ENCODE data around the gene DOC2A. TPM values are rescaled to one million over a fixed set of nuclear protein-coding genes. Genes with fewer than 3 reads are reported as not detected.
"Not testable (repeated sequence)": the region's sequence is repeated elsewhere in the genome, so short reads cannot be mapped to it uniquely, and the experiment has no call there.

Gene DOC2A
- total and polyA plus RNA-seq, 10 of the 15 experiments (the other 5 are each of a cell fraction or from before 2014, with no cell fraction given), result 0.06 to 0.17 (median 0.12) TPM; not detected in 6

- intact Hi-C loops (cut with micrococcal nuclease; ENCODE audit: unreplicated experiment); DNase-seq (ENCODE audit: low read depth, low spot score); H3K9me3 ChIP-seq (replicated peaks; ENCODE audit: control insufficient read depth, insufficient read depth, low read length); H3K4me2 ChIP-seq (ENCODE audit: control insufficient read depth, insufficient read depth); H3K27ac ChIP-seq (ENCODE audit: control insufficient read depth, insufficient read depth); H3K36me3 ChIP-seq (ENCODE audit: control insufficient read depth in 2 of 2, insufficient read depth in 2 of 2, low read length in 1 of 2); H4K20me1 ChIP-seq (ENCODE audit: control insufficient read depth, insufficient read depth); H2AFZ ChIP-seq (ENCODE audit: control insufficient read depth, low read depth, low read length); BruUV-seq (replicated peaks); ATAC-seq; H3K9ac ChIP-seq (ENCODE audit: control insufficient read depth, insufficient read depth, low read length); H3K4me1 ChIP-seq (ENCODE audit: control insufficient read depth, insufficient read depth, low read length); FAIRE-seq; H3K4me3 ChIP-seq; H3K27me3 ChIP-seq (replicated peaks in 1 of 2; ENCODE audit: control insufficient read depth in 2 of 2, insufficient read depth in 2 of 2, low read length in 1 of 2); H3K79me2 ChIP-seq (ENCODE audit: control insufficient read depth, insufficient read depth, low read length): not testable (repeated sequence)
- SMC1A ChIA-PET (ENCODE audit: uncharacterized antibody, unreplicated experiment), result interaction anchor here (0.7 kb wide), 1 partner anchor 94 kb away, joined by 3 read pairs; no protein-coding TSS in a partner anchor
- WGBS (ENCODE audit: insufficient coverage, insufficient replicate concordance, low lambda C conversion rate, missing lambda C conversion rate), result 80% methylated on average over 2 of the region's 4 CpGs
- RAD21 ChIA-PET (ENCODE audit: unreplicated experiment), result interaction anchor here (1.0 kb wide), 1 partner anchor 825 kb away, joined by 5 read pairs; no protein-coding TSS in a partner anchor
- in situ Hi-C loops (cut with MboI), result loop anchor here (25.0 kb wide), 1 partner anchor 906 kb away; no protein-coding TSS in a partner anchor
- POLR2A ChIA-PET, result interaction anchor here (0.6 kb wide), 1 partner anchor 52 kb away, joined by 7 read pairs; no protein-coding TSS in a partner anchor
- CTCF ChIA-PET, result interaction anchor here (0.6 to 3.0 kb wide), 7 partner anchors 12 to 210 kb away, joined by 3 to 12 read pairs (median 4); partner anchors contain the start of gene TLCD3B
These were observed 7.1 kb upstream of the DOC2A start for GRCh38 chr16:30017937-30018336.

- no TSS peak for BruUV-seq (replicated peaks)
- no peaks in the 10 kb centered on the region for H4K20me1 ChIP-seq (ENCODE audit: control insufficient read depth, insufficient read depth)
- intact Hi-C loops (cut with micrococcal nuclease; ENCODE audit: unreplicated experiment), result no loop called here
- no peak overlapping the region for H2AFZ ChIP-seq (ENCODE audit: control insufficient read depth, low read depth, low read length)
- peaks cover under 1 to 2% of the 10 kb centered on the region in 2 experiments; a peak in 3 of 4 replicates for H3K27me3 ChIP-seq (replicated peaks in 1 of 2; ENCODE audit: control insufficient read depth in 2 of 2, insufficient read depth in 2 of 2, low read length in 1 of 2)
- ChIA-PET POLR2A (interaction anchor here (0.6 kb wide), 1 partner anchor 52 kb away, joined by 7 read pairs; no protein-coding TSS in a partner anchor), CTCF (interaction anchor here (0.8 to 3.0 kb wide), 4 partner anchors 12 to 168 kb away, joined by 3 to 12 read pairs (median 4); partner anchors contain the start of gene TLCD3B), RAD21 (ENCODE audit: unreplicated experiment) (no interaction called here), SMC1A (ENCODE audit: uncharacterized antibody, unreplicated experiment) (no interaction called here)
- no peaks in the 10 kb centered on the region for H3K79me2 ChIP-seq (ENCODE audit: control insufficient read depth, insufficient read depth, low read length)
- H3K4me3 ChIP-seq, result no peak overlapping the region
- 0 out of 2 replicates have a peak, but pooled peaks cover 2% of the 10 kb centered on the region for H3K4me1 ChIP-seq (ENCODE audit: control insufficient read depth, insufficient read depth, low read length)
- ATAC-seq (no peak), DNase-seq (ENCODE audit: low read depth, low spot score) (no peak), FAIRE-seq (no peak)
- H3K9me3 ChIP-seq (replicated peaks; ENCODE audit: control insufficient read depth, insufficient read depth, low read length), result no peaks in the 10 kb centered on the region
- no peaks in the 10 kb centered on the region for H3K36me3 ChIP-seq (ENCODE audit: control insufficient read depth in 2 of 2, insufficient read depth in 2 of 2, low read length in 1 of 2)
- 55% methylated on average over 2 of the region's 2 CpGs for WGBS (ENCODE audit: insufficient coverage, insufficient replicate concordance, low lambda C conversion rate, missing lambda C conversion rate)
- no peak overlapping the region for H3K27ac ChIP-seq (ENCODE audit: control insufficient read depth, insufficient read depth)
- H3K4me2 ChIP-seq (ENCODE audit: control insufficient read depth, insufficient read depth), result no peak overlapping the region
- no peak overlapping the region for H3K9ac ChIP-seq (ENCODE audit: control insufficient read depth, insufficient read depth, low read length)
- in situ Hi-C loops (cut with MboI), result loop anchor here (25.0 kb wide), 1 partner anchor 905 kb away; no protein-coding TSS in a partner anchor
- TF ChIP-seq SMAD1 (IDR thresholded peaks at IDR 0.05; ENCODE audit: low read depth, partially characterized antibody) (no peak), ZBTB11 (CRISPR knock-in tag; IDR thresholded peaks at IDR 0.05) (no peak), SIX5 (IDR thresholded peaks at IDR 0.05; ENCODE audit: low read depth, low read length, severe bottlenecking) (no peak), NFXL1 (IDR thresholded peaks at IDR 0.05; ENCODE audit: borderline replicate concordance) (no peak), POLR2AphosphoS2 (IDR thresholded peaks at IDR 0.05; ENCODE audit: low read depth, low read length) (no peak), ASH2L (IDR thresholded peaks at IDR 0.05; ENCODE audit: borderline replicate concordance, low read depth) (no peak), SUPT20H (IDR thresholded peaks at IDR 0.05; ENCODE audit: borderline replicate concordance, control insufficient read depth, low read depth, low read length) (no peak), NFYA (IDR thresholded peaks at IDR 0.05; ENCODE audit: borderline replicate concordance, low read depth, low read length) (no peak), FOS (IDR thresholded peaks at IDR 0.05; ENCODE audit: borderline replicate concordance, extremely low read depth, insufficient read length) (no peak), NRF1 (conservative IDR thresholded peaks at IDR 0.05; ENCODE audit: low read depth, low read length) (no peak), RELA (IDR thresholded peaks at IDR 0.05; ENCODE audit: borderline replicate concordance, partially characterized antibody) (no peak), IKZF1 (conservative IDR thresholded peaks at IDR 0.05) (no peak)
These were observed 6.4 kb upstream of the DOC2A start for GRCh38 chr16:30017277-30017656.

All from GM12878 (cell line).